GM12801 (cell line): ENCODE data around the gene HS3ST4.

Experiments used
- CTCF ChIP-seq: IDR thresholded peaks from one replicate; pipeline ENCODE4 v1.5.1; 2011; ENCODE audit warnings: control low read depth; ENCODE audit not compliant: insufficient read length; ENCODE audit errors: extremely low read depth

Gene HS3ST4

DNA sequence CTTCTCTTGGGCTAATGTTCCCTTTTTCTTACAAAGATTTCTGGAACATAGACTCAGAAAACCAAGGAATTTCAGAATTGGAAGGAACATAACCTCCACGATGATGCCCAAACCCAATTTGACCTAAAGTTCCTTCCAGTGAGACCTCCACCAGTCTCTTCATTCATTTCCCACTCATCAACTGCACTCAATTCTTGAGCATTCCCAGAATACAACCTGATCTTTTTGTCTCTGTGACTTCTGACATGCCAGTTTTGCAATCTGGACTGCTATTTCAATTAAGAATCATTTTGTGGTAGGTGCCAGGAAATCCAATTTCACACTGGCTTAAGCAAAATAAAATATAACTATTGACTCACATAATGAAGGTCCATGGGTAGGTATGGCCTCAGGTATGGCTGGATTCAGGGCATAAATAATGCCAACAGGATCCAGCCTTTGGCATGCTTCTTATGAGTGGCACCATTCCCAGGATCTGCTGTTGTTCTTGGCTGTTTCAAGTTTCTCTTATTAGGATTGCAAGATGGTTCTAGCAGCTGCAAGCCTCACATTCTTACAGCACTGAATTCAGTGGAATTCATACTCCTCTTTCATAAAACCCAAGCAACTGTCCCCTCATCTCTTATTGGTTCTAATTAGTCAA lies 184.3 kb downstream of the HS3ST4 start:
- no peak for TF ChIP-seq CTCF

- no peak for TF ChIP-seq CTCF
Measured at GRCh38 chr16:25877103-25877502, 185.3 kb downstream of the HS3ST4 start.

- no peak for TF ChIP-seq CTCF
Measured at GRCh38 chr16:25886598-25886997, 194.8 kb downstream of the HS3ST4 start.

GRCh38 chr16:25888868-25889267 lies 197.1 kb downstream of the HS3ST4 start:
- no peak for TF ChIP-seq CTCF

- no peak for TF ChIP-seq CTCF
Measured at GRCh38 chr16:25893332-25893731, 201.6 kb downstream of the HS3ST4 start.

- no peak for TF ChIP-seq CTCF
Measured at GRCh38 chr16:25894093-25894492, 202.3 kb downstream of the HS3ST4 start.

GRCh38 chr16:25895380-25895779 lies 203.6 kb downstream of the HS3ST4 start:
- TF ChIP-seq CTCF: no peak
